Right kidney (tissue), 1 donor: ENCODE data around the gene MKRN2.
"Not testable (repeated sequence)": the region's sequence is repeated elsewhere in the genome, so short reads cannot be mapped to it uniquely, and the experiment has no call there.

ENCODE experiments used
- DNase-seq: peaks from one replicate; pipeline ENCODE4 v3.0.0-alpha.2; 2016

Gene MKRN2

DNA sequence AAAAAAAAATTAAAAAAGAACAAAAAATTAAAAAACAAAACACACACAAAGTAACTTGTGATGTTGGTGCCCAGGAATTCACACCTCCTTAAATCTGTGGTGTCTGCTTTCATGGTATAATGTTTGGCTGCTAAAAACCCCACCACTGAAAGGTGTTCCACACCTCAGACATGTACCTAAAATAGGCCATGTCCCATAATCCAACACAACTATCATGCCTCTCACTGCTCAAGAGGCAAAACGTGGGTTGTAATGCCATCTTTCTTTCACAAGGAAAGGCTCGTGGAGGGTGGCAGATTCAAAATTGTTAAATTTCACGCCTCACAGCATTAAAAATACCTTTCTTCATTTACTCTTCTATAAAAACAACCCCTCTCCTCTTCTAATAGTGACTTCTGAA is 29.5 kb downstream of the MKRN2 start:
- no peak for DNase-seq

- DNase-seq = no peak
These were observed 31.4 kb downstream of the MKRN2 start for GRCh38 chr3:12588039-12589009.

DNA sequence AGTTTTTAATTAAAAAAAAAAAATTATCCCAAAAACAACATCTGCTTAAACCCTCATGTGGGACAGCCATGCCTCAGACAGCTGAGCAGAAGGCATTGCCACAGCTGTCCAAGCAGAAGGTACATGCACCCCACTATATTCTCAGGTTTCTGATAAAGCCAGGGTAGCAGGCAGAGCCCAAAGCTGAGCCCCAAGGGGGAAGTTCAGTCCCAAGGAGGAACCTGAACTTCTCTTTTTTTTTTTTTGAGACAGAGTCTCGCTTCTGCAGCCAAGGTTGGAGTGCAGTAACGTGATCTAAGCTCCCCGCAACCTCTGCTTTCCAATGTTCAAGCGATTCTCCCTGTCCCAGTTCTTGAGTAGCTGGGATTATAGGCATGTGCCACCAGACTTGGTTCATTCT is 33.2 kb downstream of the MKRN2 start:
- no peak for DNase-seq

GRCh38 chr3:12591456-12591855 is 34.6 kb downstream of the MKRN2 start:
- no peak for DNase-seq

GRCh38 chr3:12591997-12592715 is 35.3 kb downstream of the MKRN2 start:
- DNase-seq = no peak

DNA sequence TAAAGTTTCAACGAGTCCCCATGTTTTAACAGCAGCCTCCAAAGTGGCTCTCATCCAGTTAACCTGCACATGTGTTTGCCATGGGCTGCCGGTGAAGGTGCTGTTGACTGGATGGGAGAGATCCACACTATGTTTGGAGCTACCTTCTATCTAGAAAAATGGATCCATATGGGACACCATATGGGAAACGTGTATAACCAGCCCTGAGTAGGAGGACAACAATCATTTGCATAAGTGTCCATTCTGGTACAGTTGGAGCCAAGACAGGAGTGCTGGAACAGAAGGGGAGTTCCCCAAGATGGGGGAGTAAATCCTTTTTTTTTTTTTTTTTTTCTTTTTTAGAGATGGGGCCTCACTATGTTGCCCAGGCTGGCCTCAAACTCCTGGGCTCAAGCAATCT is 36.6 kb downstream of the MKRN2 start:
- no peak for DNase-seq

GRCh38 chr3:12598890-12599289 is 42.0 kb downstream of the MKRN2 start:
- no peak for DNase-seq

GRCh38 chr3:12601072-12601471 is 44.2 kb downstream of the MKRN2 start:
- no peak for DNase-seq

DNA sequence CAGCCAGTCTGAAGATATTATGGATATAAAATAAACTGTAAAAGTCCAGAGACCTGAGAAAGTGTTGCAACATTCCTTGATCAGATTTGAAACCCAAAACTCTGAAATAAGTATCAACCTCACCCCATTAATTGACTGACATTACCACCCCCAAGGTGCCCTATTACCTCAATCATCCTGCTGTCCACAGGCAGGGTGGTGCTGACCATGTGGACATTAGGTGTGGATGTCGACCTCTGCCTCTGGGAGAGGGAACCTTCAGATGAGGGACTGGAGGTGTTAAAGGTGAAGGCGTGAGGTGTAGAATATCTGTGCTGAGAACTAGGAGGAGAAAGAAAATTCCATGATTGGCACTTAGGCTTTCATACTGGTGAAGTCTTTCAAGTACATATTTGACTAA is 47.1 kb downstream of the MKRN2 start:
- no peak for DNase-seq

- DNase-seq = no peak
These were observed 51.5 kb downstream of the MKRN2 start for GRCh38 chr3:12608376-12608775.

GRCh38 chr3:12611117-12611516 is 54.2 kb downstream of the MKRN2 start:
- no peak for DNase-seq

- DNase-seq = no peak
These were observed 55.8 kb downstream of the MKRN2 start for GRCh38 chr3:12612514-12613226.

DNA sequence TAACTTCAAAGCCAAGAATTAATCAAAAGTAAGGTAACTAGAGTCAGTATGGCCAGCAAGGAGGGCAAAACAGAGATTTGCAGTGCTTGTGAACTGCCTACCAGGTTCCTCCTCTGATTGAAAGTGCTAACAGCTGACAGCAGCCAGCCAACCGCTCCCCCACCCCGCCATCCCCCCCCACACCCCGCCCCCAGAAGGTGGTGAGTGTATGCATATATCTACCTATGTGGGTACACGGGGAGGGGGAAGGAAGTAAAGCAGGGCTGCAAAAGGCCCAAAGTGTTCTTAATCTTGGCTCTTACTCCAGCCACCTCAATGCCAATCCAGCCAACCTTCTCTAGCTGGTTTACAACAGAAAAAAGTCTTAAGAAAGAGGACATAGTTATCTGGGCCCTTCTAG is 56.4 kb downstream of the MKRN2 start:
- DNase-seq = no peak

DNA sequence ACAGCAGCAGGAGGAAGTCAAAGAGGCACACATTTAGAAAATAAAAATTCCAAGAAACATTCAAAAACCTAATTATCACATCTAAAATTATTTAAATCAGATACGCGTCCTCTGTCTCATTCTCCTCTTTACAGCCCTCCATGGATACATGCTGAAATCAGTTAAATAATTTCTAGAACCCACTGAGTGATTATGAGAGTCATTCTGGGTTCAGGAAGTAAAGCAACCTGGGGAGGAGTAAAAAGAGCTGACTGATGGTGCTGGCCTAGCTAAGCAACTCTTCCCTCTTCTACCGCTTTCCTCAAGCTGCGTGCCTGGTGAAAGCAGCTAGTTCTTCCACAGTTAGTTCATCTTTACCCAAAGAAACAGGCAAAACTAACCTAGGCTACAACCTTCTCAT is 58.4 kb downstream of the MKRN2 start:
- DNase-seq = no peak

GRCh38 chr3:12618426-12618825 is 61.5 kb downstream of the MKRN2 start:
- DNase-seq = no peak

DNA sequence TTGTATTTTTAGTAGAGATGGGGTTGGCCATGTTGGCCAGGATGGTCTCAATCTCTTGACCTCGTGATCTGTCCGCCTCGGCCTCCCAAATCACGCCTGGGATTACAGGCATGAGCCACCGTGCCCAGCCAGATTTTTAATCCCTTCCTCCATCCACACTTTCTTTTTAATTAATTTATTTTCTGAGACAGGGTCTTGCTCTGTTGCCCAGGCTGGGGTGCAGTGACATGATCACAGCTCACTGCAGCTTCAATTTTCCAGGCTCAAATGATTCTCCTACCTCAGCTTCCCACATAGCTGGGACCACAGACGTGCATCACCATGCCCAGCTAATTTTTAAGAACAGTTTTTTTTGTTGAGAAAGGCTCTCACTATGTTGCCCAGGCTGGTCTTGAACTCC is 63.4 kb downstream of the MKRN2 start:
- no peak for DNase-seq

- no peak for DNase-seq
These were observed 63.8 kb downstream of the MKRN2 start for GRCh38 chr3:12620729-12621128.

DNA sequence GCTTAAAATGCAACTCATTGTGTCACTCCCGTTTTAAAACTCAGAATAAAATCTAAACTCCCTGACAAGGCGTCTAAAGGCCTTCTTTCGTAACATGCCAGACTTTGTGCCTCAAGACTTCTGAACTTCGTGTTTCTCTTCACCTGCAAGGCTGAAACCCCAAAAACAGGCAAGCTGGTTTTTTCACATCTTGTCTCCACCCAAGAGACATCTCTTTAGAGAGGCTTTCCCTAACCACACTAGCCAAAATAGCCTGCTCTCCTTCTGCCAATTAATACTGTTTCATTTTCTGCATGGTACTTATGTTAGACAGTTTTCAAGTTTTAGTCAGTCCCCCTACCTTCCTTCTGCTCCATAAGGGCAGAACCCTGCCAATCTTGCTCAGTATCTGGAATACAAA is 65.4 kb downstream of the MKRN2 start:
- DNase-seq = no peak

- no peak for DNase-seq
These were observed 67.2 kb downstream of the MKRN2 start for GRCh38 chr3:12624056-12624455.

DNA sequence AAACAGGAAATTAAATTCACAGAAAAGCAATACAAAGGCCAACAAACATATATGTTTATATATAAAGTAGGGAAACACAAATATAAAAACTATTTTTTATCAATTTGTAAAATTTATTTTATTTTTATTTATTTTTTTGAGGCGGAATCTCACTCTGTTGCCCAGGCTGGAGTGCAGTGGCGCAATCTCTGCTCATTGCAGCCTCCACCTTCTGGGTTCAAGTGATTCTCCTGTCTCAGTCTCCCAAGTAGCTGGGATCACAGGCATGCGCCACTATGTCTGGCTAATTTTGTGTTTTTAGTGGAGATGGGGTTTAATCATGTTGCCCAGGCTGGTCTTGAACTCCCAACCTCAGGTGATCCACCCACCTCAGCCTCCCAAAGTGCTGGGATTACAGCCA is 68.1 kb downstream of the MKRN2 start:
- DNase-seq = not testable (repeated sequence)

DNA sequence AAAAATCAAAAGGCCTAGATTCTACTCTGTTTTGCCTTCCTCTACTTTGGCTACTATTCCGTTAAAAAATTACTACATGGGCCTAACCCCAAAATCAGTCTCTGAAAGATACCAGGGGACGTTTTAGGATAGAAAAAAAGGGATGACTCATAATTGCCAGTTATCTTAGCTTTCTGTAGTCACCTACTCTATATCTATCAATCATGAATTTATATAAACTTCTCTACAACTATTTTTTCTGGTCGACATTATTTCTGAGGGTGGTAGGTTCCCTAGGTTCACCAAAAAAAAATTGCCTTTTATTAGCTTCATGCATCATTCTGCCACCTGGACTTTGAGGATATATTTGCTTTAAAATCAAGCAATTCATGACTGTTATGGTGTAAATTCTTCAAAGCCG is 70.5 kb downstream of the MKRN2 start:
- no peak for DNase-seq

DNA sequence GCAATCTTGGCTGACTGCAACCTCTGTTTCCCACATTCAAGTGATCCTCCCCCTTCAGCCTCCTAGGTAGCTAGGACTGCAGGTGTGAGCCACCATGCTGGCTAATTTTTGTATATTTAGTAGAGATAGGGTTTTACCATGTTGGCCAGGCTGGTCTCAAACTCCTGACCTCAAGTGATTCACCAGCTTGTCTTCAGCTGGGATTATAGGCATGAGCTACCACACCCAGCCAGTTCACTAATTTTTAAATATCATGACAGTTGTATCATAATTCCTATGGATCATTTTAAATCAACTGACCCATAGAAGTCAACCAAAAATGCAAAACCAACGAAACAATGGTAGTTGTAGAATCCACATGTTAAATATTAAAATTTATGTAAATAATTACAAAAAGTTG is 71.9 kb downstream of the MKRN2 start:
- no peak for DNase-seq

- DNase-seq = no peak
These were observed 72.7 kb downstream of the MKRN2 start for GRCh38 chr3:12629560-12629959.
